Progenitor cell of endocrine pancreas (in vitro differentiated cells): ENCODE measurements around the gene HM13. TPM values are rescaled to one million over a fixed set of nuclear protein-coding genes. Genes with fewer than 3 reads are reported as not detected.
"Not testable (repeated sequence)": the region's sequence is repeated elsewhere in the genome, so short reads cannot be mapped to it uniquely, and the experiment has no call there.

Source experiments
- DNase-seq: peaks from one replicate; pipeline ENCODE4 v3.0.0; 2021; ENCODE audit warnings: low spot score; ENCODE audit not compliant: unreplicated experiment
- H3K27ac Mint-ChIP-seq: 2 replicates; pipeline ENCODE4 v1.8.0; 2021; ENCODE audit warnings: mild to moderate bottlenecking, moderate library complexity, mixed read lengths
- H3K27me3 Mint-ChIP-seq: 2 replicates; pipeline ENCODE4 v1.8.0; 2021; ENCODE audit warnings: mixed read lengths
- H3K36me3 Mint-ChIP-seq: 2 replicates; pipeline ENCODE4 v1.8.0; 2022; ENCODE audit warnings: mixed read lengths; ENCODE audit not compliant: insufficient read depth
- H3K4me1 Mint-ChIP-seq: 2 replicates; pipeline ENCODE4 v1.8.0; 2021; ENCODE audit warnings: low read depth, mixed read lengths
- H3K4me3 Mint-ChIP-seq: 2 replicates; pipeline ENCODE4 v1.8.0; 2021; ENCODE audit warnings: low read depth, mild to moderate bottlenecking, moderate library complexity, mixed read lengths
- H3K9me3 Mint-ChIP-seq: 2 replicates; pipeline ENCODE4 v1.8.0; 2021; ENCODE audit warnings: low read depth, mixed read lengths
- CTCF ChIP-seq: fragments of 200-600 bp; sonication (generic); IDR thresholded peaks from one replicate; pipeline ENCODE4 v1.5.0; 2021; ENCODE audit warnings: antibody characterized with exemption, mild to moderate bottlenecking; ENCODE audit not compliant: unreplicated experiment
- total RNA-seq: library from RNA; stranded (reverse); gene quantifications from 2 replicates; pipeline ENCODE4 v1.2.1, GENCODE V29; 2021

The HM13 gene
- total RNA-seq, 1 donor from 2014 or later = 217 TPM

GRCh38 chr20:31573555-31574321, 59.5 kb downstream of the HM13 start:
- no peaks in the 10 kb centered on the region for H3K27me3 Mint-ChIP-seq
- H3K36me3 Mint-ChIP-seq = peaks cover 7% of the 10 kb centered on the region
- peak overlapping the region; percentile 99 for H3K27ac Mint-ChIP-seq
- peak overlapping the region; percentile 87 for H3K4me3 Mint-ChIP-seq
- no peak for TF ChIP-seq CTCF
- H3K4me1 Mint-ChIP-seq = peaks cover 37% of the 10 kb centered on the region
- no peaks in the 10 kb centered on the region for H3K9me3 Mint-ChIP-seq
- no peak for DNase-seq

GRCh38 chr20:31574986-31575385, 60.7 kb downstream of the HM13 start:
- not testable (repeated sequence) for H3K27ac Mint-ChIP-seq
- Mint-ChIP-seq H3K36me3 (peaks cover 10% of the 10 kb centered on the region), H3K4me1 (peaks cover 27% of the 10 kb centered on the region)

GRCh38 chr20:31576751-31577150, 62.5 kb downstream of the HM13 start:
- Mint-ChIP-seq H3K27ac (peak overlapping the region; percentile 91), H3K4me3 (no peak overlapping the region), H3K27me3 (no peaks in the 10 kb centered on the region), H3K4me1 (peaks cover 31% of the 10 kb centered on the region), H3K36me3 (peaks cover 10% of the 10 kb centered on the region), H3K9me3 (no peaks in the 10 kb centered on the region)
- no peak for DNase-seq
- no peak for TF ChIP-seq CTCF

More at GRCh38 chr20:31574986-31575385, 60.7 kb downstream of the HM13 start:
- not testable (repeated sequence) for H3K27me3 Mint-ChIP-seq, DNase-seq, H3K4me3 Mint-ChIP-seq, H3K9me3 Mint-ChIP-seq

GRCh38 chr20:31577194-31577593, 63.0 kb downstream of the HM13 start:
- Mint-ChIP-seq H3K4me1 (peaks cover 28% of the 10 kb centered on the region), H3K9me3 (no peaks in the 10 kb centered on the region), H3K4me3 (no peak overlapping the region), H3K36me3 (peaks cover 10% of the 10 kb centered on the region), H3K27ac (peak overlapping the region; percentile 91), H3K27me3 (no peaks in the 10 kb centered on the region)
- TF ChIP-seq CTCF = no peak
- no peak for DNase-seq

GRCh38 chr20:31578448-31579138, 64.4 kb downstream of the HM13 start:
- Mint-ChIP-seq H3K4me1 (peaks cover 21% of the 10 kb centered on the region), H3K36me3 (peaks cover 10% of the 10 kb centered on the region), H3K27me3 (no peaks in the 10 kb centered on the region), H3K9me3 (no peaks in the 10 kb centered on the region), H3K4me3 (no peak overlapping the region), H3K27ac (no peak overlapping the region)
- no peak for DNase-seq
- no peak for TF ChIP-seq CTCF

GRCh38 chr20:31579245-31579644, 65.0 kb downstream of the HM13 start:
- Mint-ChIP-seq H3K27ac (peak overlapping the region; percentile 9), H3K4me3 (no peak overlapping the region), H3K36me3 (peaks cover 10% of the 10 kb centered on the region), H3K4me1 (peaks cover 19% of the 10 kb centered on the region), H3K9me3 (no peaks in the 10 kb centered on the region), H3K27me3 (no peaks in the 10 kb centered on the region)
- no peak for DNase-seq
- no peak for TF ChIP-seq CTCF

- not testable (repeated sequence) for H3K4me3 Mint-ChIP-seq, H3K27me3 Mint-ChIP-seq, DNase-seq, H3K9me3 Mint-ChIP-seq
- Mint-ChIP-seq H3K27ac (peak overlapping the region; percentile 90), H3K36me3 (peaks cover 10% of the 10 kb centered on the region), H3K4me1 (peaks cover 20% of the 10 kb centered on the region)
Measured at GRCh38 chr20:31579941-31580651, 65.9 kb downstream of the HM13 start.
